Hematopoietic multipotent progenitor cell treated with erythropoietin and hydrocortisone succinate and interleukin-3 and kit ligand, for 15 days (in vitro differentiated cells): Measurements from ENCODE around the gene GRIN1.

Experiments used
- DNase-seq: peaks from one replicate; pipeline ENCODE4 v3.0.0-alpha.2; 2015; ENCODE audit warnings: low spot score

Gene GRIN1

DNA sequence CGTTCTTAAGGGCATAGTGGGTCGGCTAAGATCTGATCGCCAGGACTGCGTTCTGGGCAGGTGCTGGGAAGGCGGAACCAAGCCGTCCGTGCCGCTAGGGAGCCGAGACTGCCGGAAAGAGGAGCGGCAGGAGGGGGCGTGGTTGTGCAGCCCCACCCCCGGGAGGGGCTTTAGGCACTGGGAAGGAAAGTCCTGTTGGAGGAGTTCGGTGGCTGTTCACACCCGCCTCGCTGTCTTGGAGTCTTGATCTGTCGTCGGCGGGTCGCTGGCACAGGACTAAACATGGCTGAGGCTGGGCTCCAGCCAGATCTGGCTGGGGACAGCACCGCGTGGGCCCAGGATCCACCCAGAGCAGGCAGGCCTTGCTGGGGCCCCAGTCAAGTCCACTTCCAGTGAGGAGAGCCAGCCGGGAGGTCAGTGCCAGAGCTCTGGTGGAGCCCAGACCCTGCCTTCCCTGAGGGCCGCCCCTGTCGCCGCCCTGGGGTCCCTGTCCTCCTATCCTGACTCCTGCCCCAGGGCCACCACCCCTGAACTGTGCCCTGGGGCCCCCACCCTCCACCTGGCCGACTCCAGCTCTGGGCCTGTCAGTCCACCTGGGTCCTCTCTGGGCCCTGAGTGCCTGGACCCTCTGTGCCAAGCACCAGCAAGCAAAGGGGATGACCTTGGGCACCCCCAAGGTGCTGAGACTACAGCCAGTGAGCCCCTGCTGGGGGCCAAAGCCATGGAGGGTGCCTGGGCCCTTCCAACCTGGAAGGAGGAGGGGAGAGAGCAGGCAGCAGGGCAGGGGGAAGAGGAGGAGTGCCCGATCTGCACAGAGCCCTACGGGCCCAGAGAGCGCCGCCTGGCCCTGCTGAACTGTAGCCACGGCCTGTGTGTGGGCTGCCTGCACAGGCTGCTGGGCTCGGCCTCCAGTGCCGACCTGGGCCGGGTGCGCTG is 78.6 kb downstream of the GRIN1 start:
- no peak for DNase-seq

DNA sequence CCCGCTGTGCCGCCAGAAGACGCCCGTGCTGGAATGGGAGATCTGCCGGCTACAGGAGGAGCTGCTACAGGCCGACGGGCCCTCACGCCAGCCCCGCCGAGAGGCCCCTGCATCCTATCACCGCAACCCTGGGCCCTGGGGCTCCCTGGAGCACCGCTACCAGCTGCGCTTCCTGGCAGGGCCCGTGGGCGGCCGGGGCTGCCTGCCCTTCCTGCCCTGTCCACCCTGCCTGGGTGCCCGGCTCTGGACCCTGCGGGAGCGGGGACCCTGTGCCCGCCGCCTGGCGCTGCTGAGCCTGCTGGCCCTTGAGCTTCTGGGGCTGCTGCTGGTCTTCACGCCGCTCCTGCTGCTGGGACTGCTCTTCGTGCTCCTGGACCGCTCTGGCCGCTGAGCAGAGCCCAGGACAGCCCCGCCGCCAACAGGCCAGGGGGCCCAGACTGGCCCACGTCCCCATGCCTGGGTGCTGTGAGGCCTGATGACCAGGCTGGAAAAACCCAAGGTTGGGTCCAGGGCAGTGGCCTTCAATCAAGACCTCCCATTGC is 79.3 kb downstream of the GRIN1 start:
- no peak for DNase-seq
